B cell (primary cell): ENCODE results near the gene RPL28. TPM values are rescaled to one million over a fixed set of nuclear protein-coding genes. Genes with fewer than 3 reads are reported as not detected.

Experiments used
- ATAC-seq: fragments of 200-7000 bp; cut with Tn5 transposase; one replicate; pipeline ENCODE4 v1.10.0; 2021; ENCODE audit warnings: low read depth, mild to moderate bottlenecking, moderate number of reproducible peaks, moderate library complexity
- CTCF ChIA-PET: fragments of 350-600 bp; sonication (Branson Sonifier 250); formaldehyde crosslinking; loops from one replicate; lab custom pipeline; 2021; ENCODE audit warnings: antibody characterized with exemption, inconsistent platforms; lab: Charles Lee
- POLR2A ChIA-PET: fragments of 350-600 bp; sonication (Branson Sonifier 250); formaldehyde crosslinking; loops from one replicate; lab custom pipeline; 2021; ENCODE audit warnings: antibody characterized with exemption; lab: Charles Lee
- DNase-seq: peaks from one replicate; pipeline ENCODE4 v3.0.0; 2013
- H2AFZ ChIP-seq: 2 replicates; pipeline ENCODE4 v1.6.1; 2012; ENCODE audit warnings: mild to moderate bottlenecking, low read depth, low read length; ENCODE audit not compliant: insufficient read depth, poor library complexity, severe bottlenecking
- H3K27ac ChIP-seq, 2 donors: 1 replicate in 1 of 2; 2 replicates in 1 of 2; pipeline ENCODE4 v1.5.1; 2012 to 2013; ENCODE audit warnings: low read length in 2 of 2, mild to moderate bottlenecking in 2 of 2, moderate library complexity in 1 of 2
- H3K27me3 ChIP-seq, 4 experiments: fragments of 200-600 bp in 1 of 4; sonication (generic) in 1 of 4; replicated peaks in 1 of 4; 1 replicate in 2 of 4; 2 replicates in 2 of 4; pipeline versions ENCODE4 v1.6.1 to v1.7.0; 2013 to 2016; ENCODE audit warnings: low read length in 3 of 4, mild to moderate bottlenecking in 2 of 4, mixed read lengths in 1 of 4, moderate library complexity in 1 of 4; ENCODE audit not compliant: insufficient read depth in 4 of 4, control insufficient read depth in 3 of 4; ENCODE audit errors: control extremely low read depth in 1 of 4
- H3K36me3 ChIP-seq, 2 experiments: replicated peaks in 1 of 2; 1 replicate in 1 of 2; 2 replicates in 1 of 2; pipeline versions ENCODE4 v1.6.1 to v1.7.1; 2013; ENCODE audit warnings: low read length in 1 of 2; ENCODE audit not compliant: insufficient read depth in 2 of 2, control insufficient read depth in 1 of 2; ENCODE audit errors: control extremely low read depth in 1 of 2, extremely low read depth in 1 of 2
- H3K4me1 ChIP-seq, 2 donors: fragments of 200-600 bp in 1 of 2; sonication (generic) in 1 of 2; 1 replicate in 1 of 2; 2 replicates in 1 of 2; pipeline versions ENCODE4 v1.5.1 to v1.6.1; 2013 to 2017; ENCODE audit warnings: low read length in 2 of 2; ENCODE audit not compliant: control insufficient read depth in 2 of 2, insufficient read depth in 2 of 2
- H3K4me2 ChIP-seq: replicated peaks from 2 replicates; pipeline ENCODE3; 2012; ENCODE audit warnings: mild to moderate bottlenecking, low read depth, low read length; ENCODE audit not compliant: poor library complexity, severe bottlenecking
- H3K4me3 ChIP-seq, 5 experiments: fragments of 200-600 bp in 1 of 5; sonication (generic) in 1 of 5; 1 replicate in 3 of 5; 2 replicates in 2 of 5; pipeline versions ENCODE4 v1.5.1 to v1.7.0; 2011 to 2016; ENCODE audit warnings: low read length in 4 of 5, mild to moderate bottlenecking in 4 of 5, low read depth in 2 of 5, control low read depth in 1 of 5, moderate library complexity in 1 of 5; ENCODE audit not compliant: insufficient read depth in 1 of 5; ENCODE audit errors: control extremely low read depth in 1 of 5, extremely low read depth in 1 of 5
- H3K79me2 ChIP-seq: fragments of 200-600 bp; sonication (generic); one replicate; pipeline ENCODE4 v1.6.0; 2016; ENCODE audit warnings: low read length; ENCODE audit not compliant: control insufficient read depth, insufficient read depth
- H3K9ac ChIP-seq: fragments of 200-600 bp; sonication (generic); 2 replicates; pipeline ENCODE4 v1.6.1; 2017; ENCODE audit warnings: mild to moderate bottlenecking, low read length, moderate library complexity
- H3K9me3 ChIP-seq, 3 donors: one replicate each; pipeline versions ENCODE4 v1.6.1 to v1.7.1; 2013; ENCODE audit warnings: low read length in 2 of 3; ENCODE audit not compliant: control insufficient read depth in 2 of 3, insufficient read depth in 1 of 3; ENCODE audit errors: control extremely low read depth in 1 of 3
- H4K20me1 ChIP-seq: 2 replicates; pipeline ENCODE4 v1.6.0; 2012; ENCODE audit warnings: mild to moderate bottlenecking, low read length; ENCODE audit not compliant: insufficient read depth, control insufficient read depth, poor library complexity, severe bottlenecking
- H3K27ac Mint-ChIP-seq: one replicate; pipeline ENCODE4 v1.8.0; 2021; ENCODE audit warnings: mixed read lengths
- H3K27me3 Mint-ChIP-seq: one replicate; pipeline ENCODE4 v1.8.0; 2021; ENCODE audit warnings: mixed read lengths
- H3K4me1 Mint-ChIP-seq: one replicate; pipeline ENCODE4 v1.8.0; 2021; ENCODE audit warnings: mixed read lengths
- H3K4me3 Mint-ChIP-seq: one replicate; pipeline ENCODE4 v1.8.0; 2021; ENCODE audit warnings: mixed read lengths
- H3K9me3 Mint-ChIP-seq: one replicate; pipeline ENCODE4 v1.8.0; 2022; ENCODE audit warnings: mixed read lengths; ENCODE audit not compliant: insufficient read depth
- EZH2 ChIP-seq: IDR thresholded peaks from 2 replicates; pipeline ENCODE4 v1.6.1; 2012; ENCODE audit warnings: borderline replicate concordance, low read depth, mild to moderate bottlenecking, moderate library complexity, low read length; ENCODE audit not compliant: insufficient read depth, poor library complexity, severe bottlenecking
- WGBS: methylation state at CpG from one replicate; pipeline ENCODE4 v1.1.5; 2013; ENCODE audit warnings: missing lambda C conversion rate; ENCODE audit not compliant: insufficient coverage; 5-methylcytosine and 5-hydroxymethylcytosine counted together
- intact Hi-C: fragments of 100-400 bp; cut with micrococcal nuclease; formaldehyde crosslinking; loops from one replicate; pipeline ENCODE4 v1.10.0; 2022
- polyA plus RNA-seq: library from polyadenylated mRNA; depleted of rRNA; stranded (reverse); fragments of >200 nt; gene quantifications from 2 replicates; pipeline ENCODE4 v1.2.3, GENCODE V29; 2012
- total RNA-seq, 2 donors: library from RNA; stranded (reverse); fragments of 120-200 nt in 1 of 2; gene quantifications; 1 replicate in 1 of 2; 2 replicates in 1 of 2; pipeline versions ENCODE4 v1.2.3 to v1.2.4, GENCODE V29; 2013 to 2022
- TF ChIP-seq, protein P1 (sequence below): fragments of 200-600 bp; IDR thresholded peaks from one replicate; pipeline ENCODE4 v1.8.0; 2022; ENCODE audit warnings: antibody characterized with exemption, mild to moderate bottlenecking

The RPL28 gene
- total and polyA plus RNA-seq, 2 donors (not counting 1 experiment from before 2014, with no cell fraction given) = 2,578 to 4,661 TPM

- Histone ChIP-seq H3K9me3 (peaks cover 0 to 24% (median 0%) of the 10 kb centered on the region in 3 donors), H3K27ac (no peak overlapping the region), H3K79me2 (no peaks in the 10 kb centered on the region), H3K27me3 (peaks cover 0 to 82% (median 36%) of the 10 kb centered on the region in 4 experiments), H3K4me1 (peaks cover 15 to 17% of the 10 kb centered on the region in 2 donors), H3K36me3 (no peaks in the 10 kb centered on the region), H3K9ac (no peak overlapping the region), H3K4me2 (no peak overlapping the region), H4K20me1 (no peaks in the 10 kb centered on the region), H3K4me3 (no peak overlapping the region), H2AFZ (no peak overlapping the region)
- Mint-ChIP-seq H3K27ac (no peak overlapping the region), H3K9me3 (no peaks in the 10 kb centered on the region), H3K4me3 (no peak overlapping the region), H3K27me3 (peaks cover 34% of the 10 kb centered on the region), H3K4me1 (peaks cover 9% of the 10 kb centered on the region)
- TF ChIP-seq, protein P1, sequence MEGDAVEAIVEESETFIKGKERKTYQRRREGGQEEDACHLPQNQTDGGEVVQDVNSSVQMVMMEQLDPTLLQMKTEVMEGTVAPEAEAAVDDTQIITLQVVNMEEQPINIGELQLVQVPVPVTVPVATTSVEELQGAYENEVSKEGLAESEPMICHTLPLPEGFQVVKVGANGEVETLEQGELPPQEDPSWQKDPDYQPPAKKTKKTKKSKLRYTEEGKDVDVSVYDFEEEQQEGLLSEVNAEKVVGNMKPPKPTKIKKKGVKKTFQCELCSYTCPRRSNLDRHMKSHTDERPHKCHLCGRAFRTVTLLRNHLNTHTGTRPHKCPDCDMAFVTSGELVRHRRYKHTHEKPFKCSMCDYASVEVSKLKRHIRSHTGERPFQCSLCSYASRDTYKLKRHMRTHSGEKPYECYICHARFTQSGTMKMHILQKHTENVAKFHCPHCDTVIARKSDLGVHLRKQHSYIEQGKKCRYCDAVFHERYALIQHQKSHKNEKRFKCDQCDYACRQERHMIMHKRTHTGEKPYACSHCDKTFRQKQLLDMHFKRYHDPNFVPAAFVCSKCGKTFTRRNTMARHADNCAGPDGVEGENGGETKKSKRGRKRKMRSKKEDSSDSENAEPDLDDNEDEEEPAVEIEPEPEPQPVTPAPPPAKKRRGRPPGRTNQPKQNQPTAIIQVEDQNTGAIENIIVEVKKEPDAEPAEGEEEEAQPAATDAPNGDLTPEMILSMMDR = no peak
- TF ChIP-seq EZH2 = no peak
- DNase-seq (no peak), ATAC-seq (no peak)
- WGBS = 44% methylated on average over 22 of the region's 24 CpGs
- intact Hi-C loops = no loop called here
- ChIA-PET CTCF (interaction anchor here (1.0 kb wide), 1 partner anchor 231 kb away, joined by 3 read pairs; no protein-coding TSS in a partner anchor), POLR2A (no interaction called here)
Measured at GRCh38 chr19:55372316-55373081, 13.2 kb upstream of the RPL28 start.
